GM19372 (cell line): Measurements from ENCODE around the gene CCL15.

Experiments
- ATAC-seq: cut with Tn5 transposase; IDR thresholded peaks from one replicate; pipeline ENCODE4 v1.9.1; 2021; ENCODE audit warnings: mild to moderate bottlenecking, low read depth, moderate library complexity; ENCODE audit not compliant: unreplicated experiment

The CCL15 gene

DNA sequence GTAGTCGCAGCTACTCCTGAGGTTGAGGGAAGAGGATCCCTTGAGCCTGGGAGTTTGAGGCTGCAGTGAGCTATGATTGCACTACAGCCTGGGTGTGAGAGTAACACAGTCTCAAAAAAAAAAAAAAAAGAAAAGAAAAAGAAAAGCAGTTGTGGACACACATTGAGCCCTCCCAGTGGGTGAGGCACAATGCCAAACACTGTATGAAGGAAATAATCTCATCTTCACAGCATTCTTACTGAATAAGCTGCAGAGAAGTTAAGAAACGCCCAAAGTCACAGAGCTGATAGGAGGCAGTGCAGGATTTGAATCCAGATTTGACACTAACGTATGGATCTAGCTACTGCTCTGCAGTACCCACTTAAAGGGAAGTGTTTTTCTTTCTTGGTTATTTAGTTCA, 52.0 kb downstream of the CCL15 start:
- ATAC-seq = no peak

DNA sequence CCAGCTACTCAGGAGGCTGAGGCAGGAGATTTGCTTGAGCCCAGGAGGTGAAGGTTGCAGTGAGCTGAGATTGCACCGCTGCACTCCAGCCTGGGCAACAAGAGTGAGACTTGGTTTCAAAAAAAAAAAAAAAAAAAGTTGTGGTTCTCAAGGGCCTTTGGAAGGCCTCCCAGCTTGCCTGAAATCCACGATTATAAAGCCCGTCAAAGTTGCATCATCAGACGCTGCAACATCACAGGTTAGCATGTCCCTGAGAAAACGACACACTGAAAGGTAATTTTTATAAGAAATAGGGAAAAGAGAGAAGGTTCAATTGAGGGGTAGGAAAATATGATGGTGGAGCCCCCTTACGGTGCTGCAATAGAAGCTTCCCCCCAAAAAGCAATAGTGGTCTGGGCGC, 53.3 kb downstream of the CCL15 start:
- no peak for ATAC-seq
